Measurements from ENCODE around the gene KPNA2.

DNA sequence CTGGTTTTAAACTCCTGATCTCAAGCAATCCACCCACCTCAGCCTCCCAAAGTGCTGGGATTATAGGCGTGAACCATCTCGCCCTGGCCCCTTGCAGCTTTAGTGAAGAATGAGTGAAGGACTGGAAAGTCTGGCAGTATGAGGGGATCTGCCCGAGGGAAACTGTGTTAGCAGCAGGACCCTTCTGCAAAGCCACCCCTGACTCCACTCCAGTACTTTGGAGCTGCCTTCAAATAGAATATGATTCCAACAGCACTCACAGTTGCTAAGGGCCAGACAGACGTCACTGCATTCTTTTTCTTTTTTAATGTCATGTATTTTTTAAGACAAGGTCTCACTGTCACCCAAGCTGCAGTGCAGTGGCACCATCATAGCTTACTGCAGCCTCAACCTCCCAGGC, 52.3 kb downstream of the KPNA2 start:
- TF ChIP-seq, protein P1, sequence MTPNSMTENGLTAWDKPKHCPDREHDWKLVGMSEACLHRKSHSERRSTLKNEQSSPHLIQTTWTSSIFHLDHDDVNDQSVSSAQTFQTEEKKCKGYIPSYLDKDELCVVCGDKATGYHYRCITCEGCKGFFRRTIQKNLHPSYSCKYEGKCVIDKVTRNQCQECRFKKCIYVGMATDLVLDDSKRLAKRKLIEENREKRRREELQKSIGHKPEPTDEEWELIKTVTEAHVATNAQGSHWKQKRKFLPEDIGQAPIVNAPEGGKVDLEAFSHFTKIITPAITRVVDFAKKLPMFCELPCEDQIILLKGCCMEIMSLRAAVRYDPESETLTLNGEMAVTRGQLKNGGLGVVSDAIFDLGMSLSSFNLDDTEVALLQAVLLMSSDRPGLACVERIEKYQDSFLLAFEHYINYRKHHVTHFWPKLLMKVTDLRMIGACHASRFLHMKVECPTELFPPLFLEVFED (CRISPR knock-in tag; conservative IDR thresholded peaks at IDR 0.05), result no peak
- TF ChIP-seq EZH2 (IDR thresholded peaks at IDR 0.05; ENCODE audit: borderline replicate concordance, low read depth, low read length) (no peak), FOSL1 (tag; conservative IDR thresholded peaks at IDR 0.05) (no peak), ESRRA (IDR thresholded peaks at IDR 0.05; ENCODE audit: borderline replicate concordance, low read depth) (no peak)

Measured in K562 (cell line).